Stimulated activated CD4-positive, alpha-beta T cell treated with anti-CD3 and anti-CD28 coated beads, TNF-alpha, amount 100 ng/mL, for 48 hours (primary cell): ENCODE measurements around the gene AKR1B1.
A peak's percentile ranks its signal among the peaks of the same experiment; 100 is the strongest.

Experiments used
- DNase-seq, 3 donors: peaks; one replicate each; pipeline ENCODE4 v3.0.0-alpha.2; 2020; ENCODE audit warnings: low read depth in 3 of 3

The AKR1B1 gene

DNA sequence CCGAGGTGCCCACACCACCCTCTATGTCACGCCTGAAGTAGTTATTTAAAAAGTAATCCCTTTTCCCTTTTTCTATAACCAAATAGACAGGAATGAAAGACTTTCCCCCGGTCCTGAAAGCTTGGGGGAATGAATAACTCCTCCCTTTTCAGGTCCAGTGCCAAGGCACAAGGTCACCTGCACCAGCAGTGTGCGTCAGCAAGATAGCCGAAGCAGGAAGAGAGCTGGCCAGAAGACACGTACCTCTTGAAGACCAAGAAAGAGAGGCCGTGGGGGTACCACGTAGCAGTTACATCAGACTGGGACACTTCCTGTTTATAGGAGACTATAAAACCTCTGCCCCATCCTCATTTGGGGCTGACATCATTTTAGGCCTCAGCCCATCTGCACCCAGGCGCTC, 10.7 kb upstream of the AKR1B1 start:
- DNase-seq, result no peak

DNA sequence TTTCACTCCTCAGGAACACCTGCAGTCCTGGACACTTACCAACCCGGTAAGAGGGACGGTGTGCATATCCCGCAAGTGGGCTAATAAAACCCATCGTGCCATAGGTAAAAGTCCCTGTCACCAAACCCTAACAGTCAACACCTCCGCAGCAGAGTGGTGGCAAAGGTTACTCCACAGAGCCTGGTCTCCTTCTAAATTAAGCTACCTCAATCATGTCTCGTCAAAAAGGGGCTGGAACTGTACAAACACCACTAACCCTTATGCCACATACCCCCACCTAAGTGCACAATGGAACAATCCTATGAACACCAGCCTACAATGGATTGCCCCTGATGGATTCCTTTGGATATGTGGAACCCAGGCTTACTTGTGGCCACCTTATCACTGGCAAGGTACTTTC, 9.6 kb upstream of the AKR1B1 start:
- DNase-seq, result no peak

- DNase-seq, result no peak
Observed at GRCh38 chr7:134468054-134468453, 9.2 kb upstream of the AKR1B1 start.

DNA sequence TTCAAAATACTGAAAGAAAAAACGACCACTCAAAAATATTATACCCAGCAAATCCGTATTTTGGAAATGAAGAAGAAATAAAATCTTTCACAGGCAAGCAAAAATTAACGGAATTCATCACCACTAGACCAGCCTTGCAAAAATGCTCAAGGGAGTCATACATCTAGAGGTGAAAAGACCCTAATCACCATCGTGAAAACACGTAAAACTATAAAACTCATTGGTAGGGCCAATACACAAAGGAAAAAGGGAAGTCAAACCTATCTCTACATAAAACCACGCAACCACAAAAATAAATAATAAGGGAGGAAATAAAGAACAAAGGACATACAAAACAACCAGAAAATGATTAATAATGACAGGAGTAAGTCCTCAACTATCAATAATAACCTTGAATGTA, 6.6 kb upstream of the AKR1B1 start:
- no peak for DNase-seq

DNA sequence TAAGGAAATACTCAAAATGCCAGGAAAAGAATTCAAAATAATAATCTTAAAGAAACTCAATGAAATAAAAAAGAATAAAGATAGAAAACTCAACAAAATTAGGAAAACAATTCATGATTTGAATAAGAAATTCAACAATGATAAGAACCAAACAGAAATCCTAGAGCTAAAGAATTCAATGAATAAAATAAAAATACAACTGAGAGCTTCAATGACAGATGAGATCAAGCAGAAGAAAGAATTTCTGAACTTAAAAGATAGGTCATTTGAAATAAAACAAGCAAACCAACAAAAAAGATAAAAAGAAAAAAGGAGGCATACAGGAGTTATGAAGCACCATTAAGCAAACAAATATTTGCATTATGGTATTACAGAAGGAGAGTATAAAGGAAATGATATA, 5.6 kb upstream of the AKR1B1 start:
- no peak for DNase-seq

DNA sequence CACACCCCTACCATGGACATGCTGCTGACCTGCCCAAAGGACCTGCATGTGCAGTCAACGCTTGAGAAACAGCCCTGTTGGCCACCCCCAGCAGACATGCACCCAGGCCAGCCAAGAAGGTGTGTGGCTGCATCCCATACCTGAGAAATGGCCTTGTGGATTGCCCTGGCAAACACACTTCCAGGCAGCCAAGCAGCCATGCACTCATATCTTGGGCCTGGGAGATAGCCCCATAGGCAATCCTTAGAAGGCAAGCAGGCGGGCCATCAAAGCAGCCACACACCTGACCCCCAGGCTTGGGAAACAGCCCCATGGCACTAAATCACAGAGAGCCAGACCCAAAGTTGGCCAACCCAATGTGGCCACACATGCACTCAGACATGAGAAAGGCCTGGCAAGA, 4.9 kb upstream of the AKR1B1 start:
- no peak for DNase-seq

GRCh38 chr7:134462337-134462925, 3.5 kb upstream of the AKR1B1 start:
- DNase-seq, result no peak

DNA sequence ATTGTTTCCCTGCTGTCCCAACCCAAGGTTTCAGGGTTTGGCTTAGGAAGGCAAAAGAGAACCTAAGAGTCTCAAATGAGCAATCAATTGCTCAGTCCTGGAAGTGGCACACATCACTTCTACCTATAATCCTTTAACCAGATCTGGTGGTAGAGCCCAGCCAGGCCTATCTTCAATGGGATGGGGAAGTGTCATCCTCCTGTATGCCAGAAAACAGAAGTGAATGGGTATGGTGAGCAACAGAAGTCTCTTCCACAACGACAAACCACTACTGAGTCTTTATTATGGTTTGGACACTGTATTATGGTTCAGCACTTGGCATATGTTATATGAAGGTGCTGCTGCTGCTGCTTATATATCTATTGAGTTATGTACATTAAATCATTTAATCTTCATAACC, 3.0 kb upstream of the AKR1B1 start:
- DNase-seq, result no peak

- DNase-seq, result no peak
Observed at GRCh38 chr7:134459981-134460380, 1.1 kb upstream of the AKR1B1 start.

DNA sequence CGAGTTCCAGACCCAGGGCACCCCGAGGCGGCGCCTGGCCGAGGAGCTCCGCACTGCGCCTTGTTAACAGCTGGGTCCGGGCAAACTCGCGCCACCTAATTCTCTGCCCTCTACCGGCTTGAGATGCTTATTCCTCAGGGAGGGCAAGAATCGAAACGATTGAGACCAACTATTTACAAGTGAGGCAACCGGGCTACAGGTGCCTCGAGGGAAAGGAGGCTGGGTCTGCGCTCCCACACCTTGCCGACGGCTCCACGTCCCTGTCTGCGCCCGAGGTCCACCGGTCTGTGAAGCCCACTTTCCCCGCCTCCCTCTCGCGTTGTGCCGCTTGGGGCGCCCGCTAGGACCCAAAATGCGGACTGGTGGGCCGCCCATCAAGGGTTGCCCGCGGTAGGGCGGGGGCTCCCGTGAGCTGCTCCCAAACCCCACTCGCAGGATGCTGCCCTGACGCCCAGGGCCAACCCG, 527 bp downstream of the AKR1B1 start:
- DNase-seq, result peak; percentile 9 to 42 (median 18)

GRCh38 chr7:134457210-134457609, 1.7 kb downstream of the AKR1B1 start:
- no peak for DNase-seq

- no peak for DNase-seq
Observed at GRCh38 chr7:134454277-134454676, 4.6 kb downstream of the AKR1B1 start.

GRCh38 chr7:134453518-134453917, 5.4 kb downstream of the AKR1B1 start:
- DNase-seq, result no peak

DNA sequence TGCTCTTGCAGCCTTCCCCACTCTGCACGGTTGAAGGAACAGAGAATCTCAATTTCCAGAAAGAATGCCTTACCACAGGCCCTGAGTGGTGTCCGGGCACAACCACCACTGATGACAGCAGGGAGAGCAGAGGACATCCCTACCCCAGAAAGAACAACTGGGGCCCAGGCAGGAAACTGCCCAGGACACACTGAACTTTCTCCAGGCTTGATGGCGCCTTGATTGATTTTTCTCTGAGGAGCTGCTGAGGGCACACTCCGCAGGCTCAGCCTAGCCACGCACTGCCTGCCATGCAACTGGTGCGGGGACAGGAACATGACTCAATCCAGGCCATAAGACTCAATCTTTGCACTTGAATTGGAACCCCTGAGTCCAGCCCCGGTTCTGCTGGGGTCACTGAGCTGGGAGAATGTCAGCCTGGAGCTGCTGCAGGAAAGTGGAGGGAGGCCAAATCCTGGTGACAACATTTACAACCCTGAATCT, 5.9 kb downstream of the AKR1B1 start:
- DNase-seq, result no peak

- no peak for DNase-seq
Observed at GRCh38 chr7:134452419-134452838, 6.5 kb downstream of the AKR1B1 start.

DNA sequence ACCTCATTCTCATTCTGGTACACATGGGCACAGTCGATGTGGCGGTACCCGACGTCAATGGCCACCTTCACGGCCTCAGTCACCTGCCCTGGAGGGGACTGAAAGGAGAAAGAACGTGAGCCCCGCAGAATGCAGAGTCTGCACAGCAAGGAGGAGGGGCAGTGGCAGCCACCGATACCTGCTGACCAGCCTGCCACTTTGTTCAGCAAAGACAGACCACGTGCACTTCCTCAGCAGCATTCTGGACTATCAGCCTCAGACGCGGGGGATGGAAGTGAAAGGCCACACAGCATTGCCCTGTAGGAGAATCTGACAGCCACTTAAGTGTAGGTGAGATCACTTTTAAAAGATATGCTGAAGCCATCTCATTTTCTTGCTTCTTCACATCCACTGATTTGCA, 7.2 kb downstream of the AKR1B1 start:
- DNase-seq, result no peak

- DNase-seq, result no peak
Observed at GRCh38 chr7:134450294-134451000, 8.5 kb downstream of the AKR1B1 start.

DNA sequence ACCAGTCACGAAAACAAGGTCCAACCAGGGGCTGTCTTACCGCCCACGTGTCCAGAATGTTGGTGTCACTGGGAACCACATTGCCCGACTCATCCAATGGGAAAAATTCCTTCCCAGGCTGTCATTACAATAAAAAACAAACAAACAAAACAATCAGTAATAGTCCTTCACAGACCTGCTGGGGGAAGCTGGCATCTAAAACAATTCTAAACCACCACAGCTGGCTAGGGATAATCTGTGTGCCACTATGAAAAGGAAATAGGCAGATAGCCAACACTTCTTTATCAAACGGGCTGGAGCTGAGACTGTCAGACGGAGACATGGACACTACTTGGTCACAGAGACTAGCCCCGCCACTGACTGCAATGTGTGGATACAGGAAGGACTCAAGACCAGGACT, 9.2 kb downstream of the AKR1B1 start:
- DNase-seq, result no peak

- no peak for DNase-seq
Observed at GRCh38 chr7:134448356-134449229, 10.3 kb downstream of the AKR1B1 start.

DNA sequence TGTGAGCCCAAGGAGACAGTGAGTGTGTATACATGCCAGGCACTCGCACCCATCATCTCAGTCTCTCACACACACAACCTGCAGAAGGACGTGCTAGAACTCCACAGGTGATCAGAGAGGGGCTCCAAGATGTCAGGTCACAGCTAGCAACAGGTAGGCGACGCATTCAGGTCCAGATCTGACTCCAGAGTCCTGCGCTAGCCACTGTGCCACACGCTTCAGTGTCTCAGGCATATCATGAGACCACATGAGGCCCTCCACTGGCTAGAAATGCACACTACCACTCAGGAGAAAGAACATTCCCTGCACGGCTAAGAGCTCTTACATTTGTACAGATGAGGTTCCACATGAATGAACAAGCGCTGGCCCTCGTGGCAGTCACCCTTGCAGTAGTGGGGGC, 11.5 kb downstream of the AKR1B1 start:
- DNase-seq, result no peak

DNA sequence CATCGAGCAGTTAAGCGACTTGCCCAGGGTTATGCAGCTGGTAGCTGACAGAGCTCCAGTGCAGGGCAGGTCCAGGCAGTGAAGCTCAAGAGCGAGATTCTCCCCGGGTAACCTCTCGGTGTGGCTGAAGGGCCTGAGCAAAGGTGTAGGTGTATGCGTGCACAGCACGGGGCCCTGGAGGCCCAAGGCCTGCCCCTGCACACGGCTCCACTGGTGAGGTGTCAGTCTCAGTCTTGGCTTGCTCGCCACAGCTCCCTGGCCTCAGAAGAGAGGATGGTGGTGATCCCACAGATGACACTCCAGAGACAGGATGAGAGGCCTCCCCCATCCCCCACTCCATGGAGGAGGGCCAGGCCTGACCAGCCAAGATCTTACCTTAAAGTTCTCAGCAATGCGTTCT, 12.0 kb downstream of the AKR1B1 start:
- no peak for DNase-seq

DNA sequence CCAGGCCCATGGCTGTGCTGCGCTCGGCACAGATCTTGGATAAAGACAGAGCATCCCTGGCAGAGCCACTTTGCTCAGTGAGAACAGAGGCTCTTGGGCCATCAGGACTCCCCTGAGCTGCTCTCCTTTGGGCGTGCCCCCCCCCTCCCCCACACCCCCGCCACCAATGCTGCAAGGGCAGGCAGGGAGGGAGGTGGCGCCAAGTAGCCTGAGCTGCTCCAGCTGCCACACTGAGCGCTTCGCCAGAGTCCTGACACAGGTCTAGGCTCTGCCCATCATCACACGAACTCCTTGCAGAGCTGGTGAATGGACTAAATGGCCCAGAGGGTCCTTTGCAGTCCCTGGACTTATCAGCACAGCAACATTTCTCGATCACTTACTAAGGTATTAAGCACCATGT, 12.5 kb downstream of the AKR1B1 start:
- DNase-seq, result no peak

DNA sequence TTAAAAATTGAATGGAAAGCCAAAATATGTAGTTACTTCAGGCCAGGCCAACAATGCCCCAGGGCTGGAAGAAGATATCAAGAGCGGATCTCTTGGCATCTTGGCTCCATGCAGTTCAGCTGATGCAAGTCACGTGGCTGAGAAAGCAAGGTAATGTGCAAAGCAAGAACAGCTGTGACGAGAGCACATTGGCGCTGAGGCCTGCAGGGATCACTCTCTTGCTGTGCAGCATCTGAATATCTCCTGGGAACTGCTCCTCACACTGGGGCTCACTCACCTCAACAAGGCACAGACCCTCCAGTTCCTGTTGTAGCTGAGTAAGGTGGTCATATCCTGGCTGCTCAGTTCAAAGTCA, 14.0 kb downstream of the AKR1B1 start:
- DNase-seq, result no peak
